ENCODE measurements around the gene RGS13.

DNA sequence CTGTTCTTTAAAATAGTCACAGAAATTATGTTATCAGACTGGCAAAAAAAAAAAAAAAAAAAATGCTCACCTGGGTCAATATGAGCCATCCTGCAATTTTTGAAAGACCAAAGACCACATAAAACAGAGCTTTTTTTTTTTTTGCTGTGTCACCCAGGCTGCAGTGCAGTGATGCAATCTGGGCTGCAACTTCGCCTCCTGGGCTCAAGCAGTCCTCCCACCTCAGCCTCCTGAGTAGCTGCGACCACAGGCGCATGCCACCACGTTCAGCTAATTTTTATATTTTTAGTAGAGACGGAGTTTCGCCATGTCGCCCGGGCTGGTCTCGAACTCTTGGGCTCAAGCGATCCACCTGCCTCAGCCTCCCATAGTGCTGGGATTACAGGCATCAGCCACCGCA, 62.8 kb downstream of the RGS13 start:
- TF ChIP-seq, protein P1, sequence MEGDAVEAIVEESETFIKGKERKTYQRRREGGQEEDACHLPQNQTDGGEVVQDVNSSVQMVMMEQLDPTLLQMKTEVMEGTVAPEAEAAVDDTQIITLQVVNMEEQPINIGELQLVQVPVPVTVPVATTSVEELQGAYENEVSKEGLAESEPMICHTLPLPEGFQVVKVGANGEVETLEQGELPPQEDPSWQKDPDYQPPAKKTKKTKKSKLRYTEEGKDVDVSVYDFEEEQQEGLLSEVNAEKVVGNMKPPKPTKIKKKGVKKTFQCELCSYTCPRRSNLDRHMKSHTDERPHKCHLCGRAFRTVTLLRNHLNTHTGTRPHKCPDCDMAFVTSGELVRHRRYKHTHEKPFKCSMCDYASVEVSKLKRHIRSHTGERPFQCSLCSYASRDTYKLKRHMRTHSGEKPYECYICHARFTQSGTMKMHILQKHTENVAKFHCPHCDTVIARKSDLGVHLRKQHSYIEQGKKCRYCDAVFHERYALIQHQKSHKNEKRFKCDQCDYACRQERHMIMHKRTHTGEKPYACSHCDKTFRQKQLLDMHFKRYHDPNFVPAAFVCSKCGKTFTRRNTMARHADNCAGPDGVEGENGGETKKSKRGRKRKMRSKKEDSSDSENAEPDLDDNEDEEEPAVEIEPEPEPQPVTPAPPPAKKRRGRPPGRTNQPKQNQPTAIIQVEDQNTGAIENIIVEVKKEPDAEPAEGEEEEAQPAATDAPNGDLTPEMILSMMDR (IDR thresholded peaks at IDR 0.05) = no peak
- TF ChIP-seq POLR2AphosphoS5 (IDR thresholded peaks at IDR 0.05) = no peak
